Stimulated activated CD8-positive, alpha-beta memory T cell treated with anti-CD3 and anti-CD28 coated beads, Interleukin-7, amount 100 ng/mL, for 24 hours (primary cell): Measurements from ENCODE around the gene NAB1.
"Not testable (repeated sequence)": the region's sequence is repeated elsewhere in the genome, so short reads cannot be mapped to it uniquely, and the experiment has no call there.

Source experiments
- DNase-seq: peaks from one replicate; pipeline ENCODE4 v3.0.0-alpha.2; 2020; ENCODE audit warnings: low read depth

Gene NAB1

GRCh38 chr2:190674966-190675650, 26.2 kb downstream of the NAB1 start:
- DNase-seq: no peak

- DNase-seq: no peak
Observed at GRCh38 chr2:190677255-190677654, 28.4 kb downstream of the NAB1 start.

GRCh38 chr2:190678444-190679162, 29.7 kb downstream of the NAB1 start:
- no peak for DNase-seq

GRCh38 chr2:190679391-190679790, 30.5 kb downstream of the NAB1 start:
- no peak for DNase-seq

- DNase-seq: no peak
Observed at GRCh38 chr2:190679813-190680591, 31.1 kb downstream of the NAB1 start.

- no peak for DNase-seq
Observed at GRCh38 chr2:190682168-190682567, 33.3 kb downstream of the NAB1 start.

GRCh38 chr2:190683802-190684201, 34.9 kb downstream of the NAB1 start:
- no peak for DNase-seq

GRCh38 chr2:190684931-190685330, 36.0 kb downstream of the NAB1 start:
- no peak for DNase-seq

- DNase-seq: no peak
Observed at GRCh38 chr2:190685333-190685732, 36.5 kb downstream of the NAB1 start.

GRCh38 chr2:190693533-190694232, 44.8 kb downstream of the NAB1 start:
- no peak for DNase-seq

GRCh38 chr2:190694479-190694878, 45.6 kb downstream of the NAB1 start:
- DNase-seq: no peak

GRCh38 chr2:190695739-190696138, 46.9 kb downstream of the NAB1 start:
- DNase-seq: no peak

GRCh38 chr2:190696792-190697398, 48.0 kb downstream of the NAB1 start:
- no peak for DNase-seq

GRCh38 chr2:190697421-190697820, 48.5 kb downstream of the NAB1 start:
- no peak for DNase-seq

GRCh38 chr2:190698895-190699294, 50.0 kb downstream of the NAB1 start:
- no peak for DNase-seq

GRCh38 chr2:190701586-190701985, 52.7 kb downstream of the NAB1 start:
- no peak for DNase-seq

GRCh38 chr2:190705280-190705679, 56.4 kb downstream of the NAB1 start:
- DNase-seq: no peak

- no peak for DNase-seq
Observed at GRCh38 chr2:190707726-190708125, 58.8 kb downstream of the NAB1 start.

- not testable (repeated sequence) for DNase-seq
Observed at GRCh38 chr2:190708650-190709049, 59.8 kb downstream of the NAB1 start.

GRCh38 chr2:190711069-190711468, 62.2 kb downstream of the NAB1 start:
- DNase-seq: no peak

GRCh38 chr2:190713471-190713870, 64.6 kb downstream of the NAB1 start:
- no peak for DNase-seq

GRCh38 chr2:190714958-190715357, 66.1 kb downstream of the NAB1 start:
- DNase-seq: no peak
